Right ventricle myocardium inferior (tissue), 1 donor: ENCODE data around the gene F9. TPM values are rescaled to one million over a fixed set of nuclear protein-coding genes. Genes with fewer than 3 reads are reported as not detected.

Source experiments
- ATAC-seq: fragments of 200-7000 bp; cut with Tn5 transposase; one replicate; pipeline ENCODE4 v1.9.1; 2020; ENCODE audit warnings: mild to moderate bottlenecking, moderate library complexity
- DNase-seq: peaks from one replicate; pipeline ENCODE4 v3.0.0; 2021; ENCODE audit errors: missing footprints
- intact Hi-C: fragments of 100-400 bp; cut with DNase I; formaldehyde crosslinking; loops from one replicate; pipeline ENCODE4 v1.11.0; 2022
- total RNA-seq: library from RNA; stranded (reverse); fragmentation: NEBNext Ultra II Directional; extraction: Animal tissue kit (Norgen Biotek cat#: 25700); gene quantifications from one replicate; pipeline ENCODE4 v1.2.1, GENCODE V29; 2021
- donor health status: DM: no; HTN: yes; CAD: no; lungs with severe emphysema.

The F9 gene
- total RNA-seq, 1 donor from 2014 or later, result not detected

- no peak for ATAC-seq
- intact Hi-C loops, result no loop called here
- no peak for DNase-seq
These were observed 50.5 kb downstream of the F9 start for GRCh38 chrX:139581068-139581467.

- DNase-seq (no peak), ATAC-seq (no peak)
- intact Hi-C loops, result no loop called here
These were observed 55.1 kb downstream of the F9 start for GRCh38 chrX:139585613-139586012.

DNA sequence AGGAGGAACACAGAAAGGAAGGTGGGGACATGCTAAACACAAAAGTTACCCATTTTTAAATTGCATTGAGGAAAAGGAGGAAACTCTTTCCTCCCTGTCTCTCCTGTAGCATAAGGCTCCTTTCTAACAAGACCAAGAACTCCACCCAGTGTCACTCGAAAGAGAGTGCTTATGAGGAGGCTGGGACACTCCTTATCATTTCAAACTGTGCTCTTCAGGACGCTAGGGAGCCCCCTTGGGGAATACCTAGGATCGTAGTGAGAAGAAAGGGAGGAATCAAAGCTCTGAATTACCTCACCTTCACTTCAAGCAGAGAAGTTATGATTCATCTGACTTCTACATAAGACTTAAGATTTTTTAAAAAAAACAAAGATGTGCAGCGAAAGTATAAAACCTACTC is 65.5 kb downstream of the F9 start:
- no peak for ATAC-seq
- DNase-seq, result no peak
- intact Hi-C loops, result no loop called here

DNA sequence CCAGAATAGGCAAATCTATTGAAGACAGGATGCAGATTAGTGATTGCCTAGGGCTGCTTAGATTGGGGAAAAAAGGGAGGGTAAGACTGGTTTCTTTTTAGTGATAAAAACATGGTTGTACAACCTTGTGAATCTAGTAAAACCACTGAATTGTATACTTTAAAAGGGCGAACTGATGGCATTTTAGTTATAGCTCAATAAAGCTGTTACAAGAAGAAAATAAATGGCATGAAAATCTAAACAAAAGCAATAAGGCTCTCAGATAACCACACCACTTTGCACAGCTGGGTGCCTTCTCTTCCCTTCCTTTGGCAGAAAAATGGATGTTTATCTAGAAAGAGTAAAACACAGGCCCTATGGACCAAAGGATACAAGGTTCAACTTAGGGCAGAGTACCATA is 69.6 kb downstream of the F9 start:
- ATAC-seq (no peak), DNase-seq (no peak)
- intact Hi-C loops, result no loop called here

Other genes starting within 250 kb of the F9 start
- gene MCF2, start 177.4 kb downstream of the F9 start, total RNA-seq, result 0.30 TPM